Caco-2 (cell line): ENCODE data around the gene KCNN1. TPM values are rescaled to one million over a fixed set of nuclear protein-coding genes. Genes with fewer than 3 reads are reported as not detected.

Source experiments
- BruUV-seq: library from RNA; stranded (reverse); fragments of 400-500 nt; replicated peaks from 2 replicates; lab custom pipeline; 2021; lab: Mats Ljungman, UMichigan
- CTCF ChIA-PET: fragments of 300-600 bp; sonication (Branson Sonifier 250); formaldehyde crosslinking; loops from one replicate; lab custom pipeline; 2022; ENCODE audit warnings: antibody characterized with exemption; lab: Charles Lee
- POLR2A ChIA-PET: fragments of 300-600 bp; sonication (Branson Sonifier 250); formaldehyde crosslinking; loops from one replicate; lab custom pipeline; 2022; ENCODE audit warnings: antibody characterized with exemption; lab: Charles Lee
- DNase-seq, 2 experiments: peaks; one replicate each; pipeline versions ENCODE4 v3.0.0 to v3.0.0-alpha.2; 2020 to 2022
- H3K27me3 ChIP-seq: replicated peaks from 2 replicates; pipeline ENCODE4 v1.6.0; 2011; ENCODE audit warnings: low read length; ENCODE audit not compliant: control insufficient read depth, insufficient read depth
- H3K36me3 ChIP-seq: 2 replicates; pipeline ENCODE4 v1.5.1; 2011; ENCODE audit warnings: low read length; ENCODE audit not compliant: control insufficient read depth, insufficient read depth
- H3K4me1 ChIP-seq: fragments of 250-450 bp; sonication (Bioruptor Pico); 2 replicates; pipeline ENCODE4 v1.5.1; 2020; ENCODE audit warnings: mild to moderate bottlenecking
- H3K4me3 ChIP-seq: 2 replicates; pipeline ENCODE4 v1.5.1; 2011; ENCODE audit warnings: low read depth, mild to moderate bottlenecking, control low read depth, low read length
- H3K9me3 ChIP-seq: fragments of 250-450 bp; sonication (Bioruptor Pico); 2 replicates; pipeline ENCODE4 v1.5.1; 2020; ENCODE audit warnings: mild to moderate bottlenecking, moderate library complexity
- H3K27ac Mint-ChIP-seq: one replicate; pipeline ENCODE4 v1.8.0; 2022; ENCODE audit warnings: mixed read lengths; ENCODE audit not compliant: unreplicated experiment
- H3K27me3 Mint-ChIP-seq: one replicate; pipeline ENCODE4 v1.8.0; 2022; ENCODE audit warnings: mixed read lengths; ENCODE audit not compliant: insufficient read depth, unreplicated experiment
- H3K36me3 Mint-ChIP-seq: one replicate; pipeline ENCODE4 v1.8.0; 2022; ENCODE audit warnings: mild to moderate bottlenecking, mixed read lengths; ENCODE audit not compliant: insufficient read depth, unreplicated experiment
- H3K4me1 Mint-ChIP-seq: one replicate; pipeline ENCODE4 v1.8.0; 2022; ENCODE audit warnings: low read depth, mixed read lengths; ENCODE audit not compliant: unreplicated experiment
- H3K4me3 Mint-ChIP-seq: one replicate; pipeline ENCODE4 v1.8.0; 2022; ENCODE audit warnings: mild to moderate bottlenecking, moderate library complexity, mixed read lengths; ENCODE audit not compliant: unreplicated experiment
- H3K9me3 Mint-ChIP-seq: one replicate; pipeline ENCODE4 v1.8.0; 2022; ENCODE audit warnings: mixed read lengths; ENCODE audit not compliant: unreplicated experiment
- intact Hi-C: fragments of 100-400 bp; cut with micrococcal nuclease; formaldehyde crosslinking; loops from one replicate; pipeline ENCODE4 v1.10.0; 2022; ENCODE audit not compliant: unreplicated experiment
- total RNA-seq: library from RNA; stranded (reverse); gene quantifications from 2 replicates; pipeline ENCODE4 v1.2.3, GENCODE V29; 2022
- TF ChIP-seq, protein P1 (sequence below), 2 experiments: fragments of 200-600 bp in 1 of 2; IDR thresholded peaks; 1 replicate in 1 of 2; 2 replicates in 1 of 2; pipeline versions ENCODE4 v1.5.1 to v1.8.0; 2011 to 2022; ENCODE audit warnings: antibody characterized with exemption in 1 of 2, control low read depth in 1 of 2, inconsistent platforms in 1 of 2, low read depth in 1 of 2, low read length in 1 of 2, mild to moderate bottlenecking in 1 of 2, moderate library complexity in 1 of 2; ENCODE audit not compliant: insufficient read depth in 1 of 2, severe bottlenecking in 1 of 2, unreplicated experiment in 1 of 2

The KCNN1 gene
- total RNA-seq, 1 experiment from 2014 or later: not detected

- intact Hi-C loops: no loop called here
- no peak for DNase-seq
- H3K27me3 ChIP-seq: no peaks in the 10 kb centered on the region
- H3K4me3 Mint-ChIP-seq: no peak overlapping the region
- TF ChIP-seq, protein P1, sequence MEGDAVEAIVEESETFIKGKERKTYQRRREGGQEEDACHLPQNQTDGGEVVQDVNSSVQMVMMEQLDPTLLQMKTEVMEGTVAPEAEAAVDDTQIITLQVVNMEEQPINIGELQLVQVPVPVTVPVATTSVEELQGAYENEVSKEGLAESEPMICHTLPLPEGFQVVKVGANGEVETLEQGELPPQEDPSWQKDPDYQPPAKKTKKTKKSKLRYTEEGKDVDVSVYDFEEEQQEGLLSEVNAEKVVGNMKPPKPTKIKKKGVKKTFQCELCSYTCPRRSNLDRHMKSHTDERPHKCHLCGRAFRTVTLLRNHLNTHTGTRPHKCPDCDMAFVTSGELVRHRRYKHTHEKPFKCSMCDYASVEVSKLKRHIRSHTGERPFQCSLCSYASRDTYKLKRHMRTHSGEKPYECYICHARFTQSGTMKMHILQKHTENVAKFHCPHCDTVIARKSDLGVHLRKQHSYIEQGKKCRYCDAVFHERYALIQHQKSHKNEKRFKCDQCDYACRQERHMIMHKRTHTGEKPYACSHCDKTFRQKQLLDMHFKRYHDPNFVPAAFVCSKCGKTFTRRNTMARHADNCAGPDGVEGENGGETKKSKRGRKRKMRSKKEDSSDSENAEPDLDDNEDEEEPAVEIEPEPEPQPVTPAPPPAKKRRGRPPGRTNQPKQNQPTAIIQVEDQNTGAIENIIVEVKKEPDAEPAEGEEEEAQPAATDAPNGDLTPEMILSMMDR (IDR thresholded peaks at IDR 0.05; ENCODE audit: insufficient read depth in 1 of 2, low read depth in 1 of 2, low read length in 1 of 2, severe bottlenecking in 1 of 2, unreplicated experiment in 1 of 2): no peak
- H3K9me3 Mint-ChIP-seq: no peaks in the 10 kb centered on the region
- H3K9me3 ChIP-seq: no peaks in the 10 kb centered on the region
- ChIA-PET CTCF (no interaction called here), POLR2A (no interaction called here)
- H3K4me1 Mint-ChIP-seq: no peaks in the 10 kb centered on the region
- no peaks in the 10 kb centered on the region for H3K27me3 Mint-ChIP-seq
- H3K27ac Mint-ChIP-seq: no peak overlapping the region
- no peaks in the 10 kb centered on the region for H3K36me3 Mint-ChIP-seq
- no peaks in the 10 kb centered on the region for H3K4me1 ChIP-seq
- no peak overlapping the region for H3K4me3 ChIP-seq
- no peaks in the 10 kb centered on the region for H3K36me3 ChIP-seq
- BruUV-seq: no TSS peak
Measured at GRCh38 chr19:17974551-17974950, 7.6 kb downstream of the KCNN1 start.

GRCh38 chr19:17975032-17975431, 8.1 kb downstream of the KCNN1 start:
- DNase-seq: no peak
- Histone ChIP-seq H3K9me3 (no peaks in the 10 kb centered on the region), H3K36me3 (no peaks in the 10 kb centered on the region), H3K27me3 (no peaks in the 10 kb centered on the region), H3K4me3 (no peak overlapping the region), H3K4me1 (no peaks in the 10 kb centered on the region)
- no peaks in the 10 kb centered on the region for H3K36me3 Mint-ChIP-seq
- TF ChIP-seq, protein P1 (IDR thresholded peaks at IDR 0.05; ENCODE audit: insufficient read depth in 1 of 2, low read depth in 1 of 2, low read length in 1 of 2, severe bottlenecking in 1 of 2, unreplicated experiment in 1 of 2): no peak
- BruUV-seq: no TSS peak
- no peaks in the 10 kb centered on the region for H3K4me1 Mint-ChIP-seq
- no peak overlapping the region for H3K4me3 Mint-ChIP-seq
- POLR2A ChIA-PET: no interaction called here
- H3K27me3 Mint-ChIP-seq: no peaks in the 10 kb centered on the region
- intact Hi-C loops: no loop called here
- no peak overlapping the region for H3K27ac Mint-ChIP-seq
- CTCF ChIA-PET: no interaction called here
- no peaks in the 10 kb centered on the region for H3K9me3 Mint-ChIP-seq

- no TSS peak for BruUV-seq
- TF ChIP-seq, protein P1 (IDR thresholded peaks at IDR 0.05; ENCODE audit: insufficient read depth in 1 of 2, low read depth in 1 of 2, low read length in 1 of 2, severe bottlenecking in 1 of 2, unreplicated experiment in 1 of 2): no peak
- Histone ChIP-seq H3K27me3 (no peaks in the 10 kb centered on the region), H3K4me1 (no peaks in the 10 kb centered on the region), H3K4me3 (no peak overlapping the region), H3K9me3 (no peaks in the 10 kb centered on the region), H3K36me3 (no peaks in the 10 kb centered on the region)
- Mint-ChIP-seq H3K36me3 (no peaks in the 10 kb centered on the region), H3K4me3 (no peak overlapping the region), H3K9me3 (no peaks in the 10 kb centered on the region), H3K4me1 (no peaks in the 10 kb centered on the region), H3K27ac (no peak overlapping the region), H3K27me3 (no peaks in the 10 kb centered on the region)
- ChIA-PET CTCF (no interaction called here), POLR2A (interaction anchor here (0.5 kb wide), 1 partner anchor 75 kb away, joined by 3 read pairs; no protein-coding TSS in a partner anchor)
- intact Hi-C loops: no loop called here
- no peak for DNase-seq
Measured at GRCh38 chr19:17977021-17977420, 10.1 kb downstream of the KCNN1 start.
